Measurements from ENCODE around the gene CACNA1I.
A peak's percentile ranks its signal among the peaks of the same experiment; 100 is the strongest.
"Not testable (repeated sequence)": the region's sequence is repeated elsewhere in the genome, so short reads cannot be mapped to it uniquely, and the experiment has no call there.

Gene CACNA1I

GRCh38 chr22:39718921-39719475 lies 148.4 kb downstream of the CACNA1I start:
- DNase-seq (ENCODE audit: low spot score) = no peak

GRCh38 chr22:39719559-39720450 lies 149.3 kb downstream of the CACNA1I start:
- DNase-seq (ENCODE audit: low spot score) = no peak

GRCh38 chr22:39721206-39722031 lies 150.9 kb downstream of the CACNA1I start:
- no peak for DNase-seq (ENCODE audit: low spot score)

- DNase-seq (ENCODE audit: low spot score) = no peak
Observed at GRCh38 chr22:39722032-39722325, 151.4 kb downstream of the CACNA1I start.

- DNase-seq (ENCODE audit: low spot score) = no peak
Observed at GRCh38 chr22:39722501-39722900, 151.9 kb downstream of the CACNA1I start.

GRCh38 chr22:39723463-39723862 lies 152.9 kb downstream of the CACNA1I start:
- no peak for DNase-seq (ENCODE audit: low spot score)

- DNase-seq (ENCODE audit: low spot score) = peak; percentile 15
Observed at GRCh38 chr22:39723899-39724351, 153.4 kb downstream of the CACNA1I start.

GRCh38 chr22:39724390-39724789 lies 153.8 kb downstream of the CACNA1I start:
- DNase-seq (ENCODE audit: low spot score) = no peak

GRCh38 chr22:39724857-39725256 lies 154.3 kb downstream of the CACNA1I start:
- DNase-seq (ENCODE audit: low spot score) = no peak

- DNase-seq (ENCODE audit: low spot score) = no peak
Observed at GRCh38 chr22:39725351-39726035, 154.9 kb downstream of the CACNA1I start.

- peak; percentile 30 for DNase-seq (ENCODE audit: low spot score)
Observed at GRCh38 chr22:39727541-39727940, 157.0 kb downstream of the CACNA1I start.

- DNase-seq (ENCODE audit: low spot score) = no peak
Observed at GRCh38 chr22:39728236-39728860, 157.8 kb downstream of the CACNA1I start.

GRCh38 chr22:39729141-39729934 lies 158.8 kb downstream of the CACNA1I start:
- DNase-seq (ENCODE audit: low spot score) = no peak

GRCh38 chr22:39731481-39731880 lies 160.9 kb downstream of the CACNA1I start:
- no peak for DNase-seq (ENCODE audit: low spot score)

GRCh38 chr22:39731881-39732555 lies 161.5 kb downstream of the CACNA1I start:
- DNase-seq (ENCODE audit: low spot score) = no peak

- DNase-seq (ENCODE audit: low spot score) = no peak
Observed at GRCh38 chr22:39732625-39733024, 162.1 kb downstream of the CACNA1I start.

- DNase-seq (ENCODE audit: low spot score) = no peak
Observed at GRCh38 chr22:39733191-39733590, 162.6 kb downstream of the CACNA1I start.

- not testable (repeated sequence) for DNase-seq (ENCODE audit: low spot score)
Observed at GRCh38 chr22:39734046-39734445, 163.5 kb downstream of the CACNA1I start.

GRCh38 chr22:39734866-39735265 lies 164.3 kb downstream of the CACNA1I start:
- no peak for DNase-seq (ENCODE audit: low spot score)

GRCh38 chr22:39735776-39736175 lies 165.2 kb downstream of the CACNA1I start:
- DNase-seq (ENCODE audit: low spot score) = no peak

Data from LoVo (cell line).